ENCODE data around the gene SLC5A10. TPM values are rescaled to one million over a fixed set of nuclear protein-coding genes. Genes with fewer than 3 reads are reported as not detected.

Gene SLC5A10
- total RNA-seq, 1 experiment from 2014 or later = 0.17 TPM

GRCh38 chr17:18981335-18981641 is 29.3 kb downstream of the SLC5A10 start:
- Histone ChIP-seq H3K27me3 (ENCODE audit: insufficient read depth, low read depth) (no peaks in the 10 kb centered on the region), H3K79me2 (ENCODE audit: low read depth) (no peaks in the 10 kb centered on the region), H3K4me2 (no peak overlapping the region; the same call in 1 of the 2 replicates), H3K9me2 (ENCODE audit: insufficient read depth) (no peaks in the 10 kb centered on the region), H3K9me3 (ENCODE audit: insufficient read depth, low read depth) (no peaks in the 10 kb centered on the region), H3K4me3 (no peak overlapping the region), H3K36me3 (ENCODE audit: low read depth) (peaks cover 11% of the 10 kb centered on the region; the same call in 1 of the 2 replicates), H2AFZ (no peak overlapping the region), H3K27ac (peak overlapping the region; percentile 30), H4K20me1 (ENCODE audit: insufficient read depth) (peaks cover 9% of the 10 kb centered on the region), H3F3A (ENCODE audit: insufficient read depth, low read depth) (0 out of 2 replicates have a peak, but pooled peaks cover 7% of the 10 kb centered on the region), H3K4me1 (replicated peaks; ENCODE audit: insufficient read depth) (peaks cover 12% of the 10 kb centered on the region)
- intact Hi-C loops (cut with micrococcal nuclease; ENCODE audit: unreplicated experiment) = no loop called here
- no TSS peak for BruUV-seq (replicated peaks)
- TF ChIP-seq EZH2 (IDR thresholded peaks at IDR 0.05; ENCODE audit: low read depth) = no peak
- TF ChIP-seq CTCF (conservative IDR thresholded peaks at IDR 0.05) = no peak
- CTCF ChIA-PET = no interaction called here
- no peak for DNase-seq
- POLR2A ChIA-PET (ENCODE audit: unreplicated experiment) = no interaction called here

GRCh38 chr17:18981642-18982424 is 29.9 kb downstream of the SLC5A10 start:
- H4K20me1 ChIP-seq (ENCODE audit: insufficient read depth) = peaks cover 11% of the 10 kb centered on the region
- no peaks in the 10 kb centered on the region for H3K9me2 ChIP-seq (ENCODE audit: insufficient read depth)
- H3F3A ChIP-seq (ENCODE audit: insufficient read depth, low read depth) = 0 out of 2 replicates have a peak, but pooled peaks cover 7% of the 10 kb centered on the region
- peak overlapping the region; percentile 7; the same call in 1 of the 2 replicates for H3K4me2 ChIP-seq
- no peaks in the 10 kb centered on the region for H3K9me3 ChIP-seq (ENCODE audit: insufficient read depth, low read depth)
- H3K4me1 ChIP-seq (replicated peaks; ENCODE audit: insufficient read depth) = peaks cover 12% of the 10 kb centered on the region
- intact Hi-C loops (cut with micrococcal nuclease; ENCODE audit: unreplicated experiment) = no loop called here
- CTCF ChIA-PET = no interaction called here
- H3K36me3 ChIP-seq (ENCODE audit: low read depth) = peaks cover 11% of the 10 kb centered on the region; the same call in 1 of the 2 replicates
- no peak overlapping the region for H3K4me3 ChIP-seq
- H3K79me2 ChIP-seq (ENCODE audit: low read depth) = no peaks in the 10 kb centered on the region
- BruUV-seq (replicated peaks) = no TSS peak
- H3K27ac ChIP-seq = peak overlapping the region; percentile 30
- TF ChIP-seq EZH2 (IDR thresholded peaks at IDR 0.05; ENCODE audit: low read depth) = no peak
- DNase-seq = peak; percentile 65 to 66
- H2AFZ ChIP-seq = no peak overlapping the region
- H3K27me3 ChIP-seq (ENCODE audit: insufficient read depth, low read depth) = no peaks in the 10 kb centered on the region
- POLR2A ChIA-PET (ENCODE audit: unreplicated experiment) = interaction anchor here (0.7 kb wide), 1 partner anchor 19 kb away, joined by 3 read pairs; no protein-coding TSS in a partner anchor

GRCh38 chr17:18984273-18985114 is 32.5 kb downstream of the SLC5A10 start:
- no peak for DNase-seq
- POLR2A ChIA-PET (ENCODE audit: unreplicated experiment) = no interaction called here
- CTCF ChIA-PET = no interaction called here

More at GRCh38 chr17:18984273-18985114, 32.5 kb downstream of the SLC5A10 start:
- Histone ChIP-seq H3K27ac (no peak overlapping the region), H3K27me3 (ENCODE audit: insufficient read depth, low read depth) (no peaks in the 10 kb centered on the region), H3K4me2 (no peak overlapping the region), H3K79me2 (ENCODE audit: low read depth) (no peaks in the 10 kb centered on the region), H3F3A (ENCODE audit: insufficient read depth, low read depth) (0 out of 2 replicates have a peak, but pooled peaks cover 7% of the 10 kb centered on the region), H3K4me3 (no peak overlapping the region), H3K9me3 (ENCODE audit: insufficient read depth, low read depth) (no peaks in the 10 kb centered on the region), H3K36me3 (ENCODE audit: low read depth) (peaks cover 7% of the 10 kb centered on the region; the same call in 1 of the 2 replicates), H3K9me2 (ENCODE audit: insufficient read depth) (no peaks in the 10 kb centered on the region), H4K20me1 (ENCODE audit: insufficient read depth) (peaks cover 31% of the 10 kb centered on the region), H2AFZ (no peak overlapping the region), H3K4me1 (replicated peaks; ENCODE audit: insufficient read depth) (peaks cover 12% of the 10 kb centered on the region)
- TF ChIP-seq EZH2 (IDR thresholded peaks at IDR 0.05; ENCODE audit: low read depth) = no peak
- TF ChIP-seq CTCF (conservative IDR thresholded peaks at IDR 0.05) = no peak
- no TSS peak for BruUV-seq (replicated peaks)
- intact Hi-C loops (cut with micrococcal nuclease; ENCODE audit: unreplicated experiment) = no loop called here
